Mesenchymal stem cell (in vitro differentiated cells and primary cell): ENCODE measurements around the gene DENND4B.
A peak's percentile ranks its signal among the peaks of the same experiment; 100 is the strongest.

ENCODE experiments used
- DNase-seq: peaks from one replicate; pipeline ENCODE4 v3.0.0-alpha.2; 2013
- H2AFZ ChIP-seq: one replicate; pipeline ENCODE4 v1.6.1; 2013; ENCODE audit warnings: low read depth, mild to moderate bottlenecking, control low read depth, inconsistent platforms, low read length, moderate library complexity
- H2AK5ac ChIP-seq: 2 replicates; pipeline ENCODE4 v1.6.1; 2013; ENCODE audit warnings: low read length, moderate library complexity, mild to moderate bottlenecking, inconsistent platforms; ENCODE audit not compliant: severe bottlenecking
- H2BK120ac ChIP-seq: one replicate; pipeline ENCODE4 v1.6.1; 2013; ENCODE audit warnings: low read depth, mild to moderate bottlenecking, inconsistent platforms, low read length, moderate library complexity
- H2BK12ac ChIP-seq, 2 experiments: one replicate each; pipeline ENCODE4 v1.6.1; 2013; ENCODE audit warnings: inconsistent platforms in 2 of 2, low read length in 2 of 2, mild to moderate bottlenecking in 2 of 2, moderate library complexity in 2 of 2, control low read depth in 1 of 2
- H2BK15ac ChIP-seq: one replicate; pipeline ENCODE4 v1.6.1; 2013; ENCODE audit warnings: mild to moderate bottlenecking, low read depth, inconsistent platforms; ENCODE audit not compliant: poor library complexity, severe bottlenecking
- H2BK5ac ChIP-seq: 2 replicates; pipeline ENCODE4 v1.6.1; 2013; ENCODE audit warnings: low read depth, mild to moderate bottlenecking, low read length, control low read depth, inconsistent platforms; ENCODE audit not compliant: poor library complexity, severe bottlenecking
- H3K14ac ChIP-seq, 2 experiments: one replicate each; pipeline ENCODE4 v1.6.1; 2013; ENCODE audit warnings: inconsistent platforms in 2 of 2, low read length in 2 of 2, control low read depth in 1 of 2, mild to moderate bottlenecking in 1 of 2, moderate library complexity in 1 of 2
- H3K18ac ChIP-seq, 2 experiments: one replicate each; pipeline ENCODE4 v1.6.1; 2013; ENCODE audit warnings: inconsistent platforms in 2 of 2, low read length in 2 of 2, control low read depth in 1 of 2, low read depth in 1 of 2, mild to moderate bottlenecking in 1 of 2
- H3K23ac ChIP-seq, 2 experiments: one replicate each; pipeline ENCODE4 v1.6.1; 2013; ENCODE audit warnings: inconsistent platforms in 2 of 2, low read length in 2 of 2, mild to moderate bottlenecking in 2 of 2, moderate library complexity in 2 of 2, control low read depth in 1 of 2
- H3K27ac ChIP-seq: 2 replicates; pipeline ENCODE4 v1.5.1; 2013; ENCODE audit warnings: mild to moderate bottlenecking, moderate library complexity, low read length, control low read depth, inconsistent platforms; ENCODE audit not compliant: poor library complexity, severe bottlenecking
- H3K27me3 ChIP-seq, 2 experiments: 2 replicates each; pipeline versions ENCODE4 v1.6.1 to v1.7.0; 2013; ENCODE audit warnings: low read length in 2 of 2, mild to moderate bottlenecking in 2 of 2, moderate library complexity in 2 of 2, control low read depth in 1 of 2, inconsistent platforms in 1 of 2; ENCODE audit not compliant: control insufficient read depth in 1 of 2, insufficient read depth in 1 of 2
- H3K36me3 ChIP-seq, 2 experiments: 2 replicates each; pipeline versions ENCODE4 v1.6.1 to v1.7.0; 2013; ENCODE audit warnings: low read length in 2 of 2, control low read depth in 1 of 2, inconsistent platforms in 1 of 2, low read depth in 1 of 2, mild to moderate bottlenecking in 1 of 2; ENCODE audit not compliant: insufficient read depth in 2 of 2, control insufficient read depth in 1 of 2
- H3K4ac ChIP-seq, 2 experiments: one replicate each; pipeline ENCODE4 v1.6.1; 2013; ENCODE audit warnings: inconsistent platforms in 2 of 2, low read length in 2 of 2, mild to moderate bottlenecking in 2 of 2, moderate library complexity in 2 of 2, control low read depth in 1 of 2, low read depth in 1 of 2
- H3K4me1 ChIP-seq: 2 replicates; pipeline ENCODE4 v1.6.1; 2013; ENCODE audit warnings: low read depth, low read length, control low read depth; ENCODE audit not compliant: control insufficient read depth, insufficient read depth
- H3K4me2 ChIP-seq: 2 replicates; pipeline ENCODE4 v1.6.1; 2013; ENCODE audit warnings: low read length, mild to moderate bottlenecking, inconsistent platforms; ENCODE audit not compliant: poor library complexity, severe bottlenecking
- H3K4me3 ChIP-seq, 2 experiments: 2 replicates each; pipeline versions ENCODE4 v1.5.1 to v1.7.0; 2013; ENCODE audit warnings: low read length in 2 of 2, mild to moderate bottlenecking in 2 of 2, control low read depth in 1 of 2, low read depth in 1 of 2; ENCODE audit not compliant: insufficient read depth in 1 of 2
- H3K79me1 ChIP-seq: replicated peaks from 2 replicates; pipeline ENCODE4 v1.6.1; 2013; ENCODE audit warnings: mild to moderate bottlenecking, control low read depth, low read length, inconsistent platforms; ENCODE audit not compliant: poor library complexity, severe bottlenecking
- H3K9ac ChIP-seq: 2 replicates; pipeline ENCODE4 v1.7.0; 2013; ENCODE audit warnings: mild to moderate bottlenecking, low read length, moderate library complexity
- H3K9me3 ChIP-seq: 2 replicates; pipeline ENCODE4 v1.7.0; 2013; ENCODE audit warnings: mild to moderate bottlenecking, low read length; ENCODE audit not compliant: control insufficient read depth
- H4K8ac ChIP-seq: one replicate; pipeline ENCODE4 v1.6.1; 2013; ENCODE audit warnings: inconsistent platforms, mild to moderate bottlenecking, low read length, moderate library complexity
- H4K91ac ChIP-seq: one replicate; pipeline ENCODE4 v1.6.1; 2013; ENCODE audit warnings: mild to moderate bottlenecking, low read length, inconsistent platforms
- WGBS: methylation state at CpG from one replicate; pipeline ENCODE4 v1.1.7; 2013; ENCODE audit warnings: mixed read lengths; 5-methylcytosine and 5-hydroxymethylcytosine counted together

DENND4B gene

DNA sequence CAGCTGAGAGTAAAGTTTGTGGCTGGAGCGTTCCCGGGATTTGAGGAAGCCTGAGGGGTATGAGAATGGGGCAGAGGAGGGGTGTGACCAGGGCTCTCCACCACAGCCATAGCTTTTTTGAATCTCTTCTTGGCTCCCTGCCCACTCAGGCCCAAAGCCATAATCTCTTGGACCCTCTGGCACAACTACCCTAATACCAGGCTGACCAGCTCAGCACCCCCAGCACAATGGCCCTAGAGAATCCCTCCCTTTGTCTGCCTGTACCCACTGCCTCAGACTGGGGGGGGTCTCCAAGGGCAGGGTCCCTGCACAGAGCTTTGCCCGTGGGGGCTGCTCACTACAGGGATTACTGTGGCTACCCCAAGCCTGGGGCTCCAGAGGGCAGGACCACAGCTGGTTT, 7.5 kb downstream of the DENND4B start:
- no peak overlapping the region for H3K23ac ChIP-seq
- peaks cover 82 to 86% of the 10 kb centered on the region in 2 experiments for H3K36me3 ChIP-seq
- H3K4me1 ChIP-seq, result peaks cover 2% of the 10 kb centered on the region
- 95% methylated on average over 3 of the region's 3 CpGs for WGBS
- no peak for DNase-seq
- no peak overlapping the region for H3K27ac ChIP-seq
- H3K9me3 ChIP-seq, result no peaks in the 10 kb centered on the region
- no peak overlapping the region for H3K4ac ChIP-seq
- H3K9ac ChIP-seq, result no peak overlapping the region
- H2AK5ac ChIP-seq, result no peak overlapping the region
- no peak overlapping the region for H2BK120ac ChIP-seq
- no peak overlapping the region for H2BK12ac ChIP-seq
- H3K14ac ChIP-seq, result no peak overlapping the region
- no peak overlapping the region for H3K4me3 ChIP-seq
- no peak overlapping the region for H2BK15ac ChIP-seq
- no peak overlapping the region for H2AFZ ChIP-seq
- H3K79me1 ChIP-seq, result peaks cover 44% of the 10 kb centered on the region
- no peak overlapping the region for H4K91ac ChIP-seq
- no peak overlapping the region for H4K8ac ChIP-seq
- no peak overlapping the region for H2BK5ac ChIP-seq
- H3K18ac ChIP-seq, result no peak overlapping the region
- no peaks in the 10 kb centered on the region for H3K27me3 ChIP-seq
- H3K4me2 ChIP-seq, result no peak overlapping the region

DNA sequence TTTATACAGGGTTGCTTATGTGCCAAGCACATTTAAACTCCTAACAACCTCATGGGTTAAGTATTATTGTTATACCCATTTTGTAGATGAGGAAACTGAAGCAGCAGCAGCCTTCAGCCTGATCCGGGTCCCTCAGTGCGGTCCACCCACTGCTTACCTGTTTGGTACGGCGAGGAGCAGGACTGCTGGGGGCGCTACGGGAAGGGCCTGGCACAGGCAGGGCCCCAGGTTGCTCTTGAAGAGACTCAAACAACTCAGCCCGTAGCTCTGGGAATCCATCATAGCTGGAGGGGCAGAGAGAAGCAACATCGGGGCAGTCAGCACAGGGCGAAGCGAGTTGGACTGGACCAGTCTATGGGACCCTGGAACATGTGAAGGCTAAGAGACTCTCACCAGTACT, 9.2 kb downstream of the DENND4B start:
- H3K27me3 ChIP-seq, result no peaks in the 10 kb centered on the region
- peaks cover 1% of the 10 kb centered on the region for H3K4me1 ChIP-seq
- no peak overlapping the region for H4K91ac ChIP-seq
- no peak for DNase-seq
- no peak overlapping the region for H3K23ac ChIP-seq
- no peak overlapping the region for H3K4ac ChIP-seq
- no peak overlapping the region for H3K27ac ChIP-seq
- no peak overlapping the region for H3K4me3 ChIP-seq
- no peak overlapping the region for H3K18ac ChIP-seq
- no peak overlapping the region for H2BK12ac ChIP-seq
- WGBS, result 95% methylated on average over 10 of the region's 10 CpGs
- no peak overlapping the region for H3K4me2 ChIP-seq
- peaks cover 86 to 89% of the 10 kb centered on the region in 2 experiments for H3K36me3 ChIP-seq
- no peak overlapping the region for H2AK5ac ChIP-seq
- H2BK5ac ChIP-seq, result no peak overlapping the region
- H2BK15ac ChIP-seq, result no peak overlapping the region
- no peaks in the 10 kb centered on the region for H3K9me3 ChIP-seq
- peaks cover 33% of the 10 kb centered on the region for H3K79me1 ChIP-seq
- H3K9ac ChIP-seq, result no peak overlapping the region
- H2BK120ac ChIP-seq, result no peak overlapping the region
- no peak overlapping the region for H4K8ac ChIP-seq
- no peak overlapping the region for H2AFZ ChIP-seq
- no peak overlapping the region for H3K14ac ChIP-seq

DNA sequence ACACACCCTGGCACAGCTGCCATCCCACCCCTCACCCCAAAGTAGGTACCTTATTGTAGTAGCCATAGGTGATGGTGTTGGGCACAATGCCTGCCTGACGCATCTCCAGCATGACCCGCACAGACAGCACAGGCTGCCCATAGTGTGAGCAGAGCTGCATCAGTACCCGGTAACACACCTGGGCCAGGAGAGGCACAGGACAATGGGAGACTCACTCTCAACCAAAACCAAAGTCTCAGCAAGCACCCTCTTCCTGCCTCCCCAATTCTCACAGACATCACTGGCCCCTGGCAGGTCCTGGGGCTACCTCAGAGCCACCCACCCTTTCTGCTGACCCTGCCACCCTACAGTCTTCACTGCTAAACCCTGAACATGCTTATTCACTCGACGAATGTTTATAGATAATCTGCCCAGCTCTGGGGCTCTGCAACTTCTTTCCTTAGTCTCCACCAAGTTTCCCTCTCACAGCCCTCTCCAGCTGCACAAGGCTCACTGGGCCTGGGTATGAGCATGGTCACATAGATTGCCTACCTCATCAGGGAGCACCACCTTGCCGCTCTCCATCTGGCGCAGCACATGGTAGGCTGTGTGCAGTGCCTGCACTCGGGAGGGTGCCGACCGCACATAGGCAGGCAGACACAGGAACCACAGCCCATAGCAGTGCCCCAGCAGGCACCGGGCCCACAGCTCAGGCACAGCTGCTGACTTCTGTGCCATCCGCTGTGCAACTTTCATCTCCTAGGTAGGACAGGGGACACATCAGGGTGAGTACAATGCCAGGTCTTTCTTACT, 10.3 kb downstream of the DENND4B start:
- 96% methylated on average over 11 of the region's 12 CpGs for WGBS
- no peak for DNase-seq

DNA sequence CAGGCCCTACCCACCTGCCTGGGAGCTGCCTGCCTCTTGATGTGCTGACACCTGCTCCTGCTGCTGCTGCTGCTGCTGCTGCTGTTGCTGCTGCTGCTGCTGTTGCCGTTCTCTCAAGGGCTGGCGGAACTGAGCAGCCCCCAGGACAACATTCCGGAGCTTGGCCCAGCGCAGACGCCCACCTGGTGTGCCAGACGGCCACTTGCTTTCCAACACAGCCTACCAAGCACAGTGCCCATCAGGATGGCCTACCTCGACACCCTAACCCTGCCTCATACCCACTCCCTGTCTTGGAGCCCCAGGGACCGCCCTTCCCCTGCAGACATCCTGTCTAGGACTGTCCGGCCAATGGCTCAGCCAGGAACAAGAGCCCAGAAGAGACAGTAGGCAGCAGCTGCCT, 11.8 kb downstream of the DENND4B start:
- Histone ChIP-seq H3K27me3 (no peaks in the 10 kb centered on the region), H3K9me3 (no peaks in the 10 kb centered on the region), H4K91ac (no peak overlapping the region), H2BK120ac (no peak overlapping the region), H3K4me3 (no peak overlapping the region), H4K8ac (no peak overlapping the region), H3K23ac (no peak overlapping the region), H3K4me2 (no peak overlapping the region), H2AFZ (no peak overlapping the region), H3K4me1 (peaks cover 1% of the 10 kb centered on the region), H2BK15ac (no peak overlapping the region), H3K4ac (no peak overlapping the region), H3K27ac (no peak overlapping the region), H3K14ac (no peak overlapping the region), H2AK5ac (no peak overlapping the region), H3K79me1 (peaks cover 15% of the 10 kb centered on the region), H3K9ac (no peak overlapping the region), H3K36me3 (peaks cover 80 to 82% of the 10 kb centered on the region in 2 experiments), H2BK12ac (no peak overlapping the region), H3K18ac (no peak overlapping the region), H2BK5ac (no peak overlapping the region)
- no peak for DNase-seq
- 97% methylated on average over 9 of the region's 9 CpGs for WGBS

More for the DNA sequence above, 10.3 kb downstream of the DENND4B start:
- Histone ChIP-seq H2BK120ac (no peak overlapping the region), H2BK15ac (no peak overlapping the region), H2BK5ac (no peak overlapping the region), H2AK5ac (no peak overlapping the region), H2BK12ac (no peak overlapping the region), H3K9me3 (no peaks in the 10 kb centered on the region), H2AFZ (no peak overlapping the region), H3K14ac (no peak overlapping the region), H3K18ac (no peak overlapping the region), H4K91ac (peak overlapping the region; percentile 15), H4K8ac (peak overlapping the region; percentile 7), H3K4me1 (peaks cover 1% of the 10 kb centered on the region), H3K4me3 (no peak overlapping the region), H3K36me3 (peaks cover 82 to 84% of the 10 kb centered on the region in 2 experiments), H3K79me1 (peaks cover 23% of the 10 kb centered on the region), H3K27ac (no peak overlapping the region), H3K4me2 (no peak overlapping the region), H3K23ac (no peak overlapping the region), H3K9ac (no peak overlapping the region), H3K27me3 (no peaks in the 10 kb centered on the region), H3K4ac (no peak overlapping the region)
